Stimulated activated CD4-positive, alpha-beta T cell treated with anti-CD3 and anti-CD28 coated beads, Interleukin-4, amount 100 ng/mL, for 48 hours (primary cell): ENCODE results near the gene MC1R.
"Not testable (repeated sequence)": the region's sequence is repeated elsewhere in the genome, so short reads cannot be mapped to it uniquely, and the experiment has no call there.

Experiments
- DNase-seq, 2 donors: peaks; one replicate each; pipeline ENCODE4 v3.0.0-alpha.2; 2020; ENCODE audit warnings: low read depth in 2 of 2

MC1R gene

GRCh38 chr16:89958596-89958995 lies 39.9 kb downstream of the MC1R start:
- no peak for DNase-seq

- no peak for DNase-seq
Measured at GRCh38 chr16:89960966-89961365, 42.3 kb downstream of the MC1R start.

GRCh38 chr16:89961920-89962319 lies 43.3 kb downstream of the MC1R start:
- no peak for DNase-seq

- DNase-seq = no peak
Measured at GRCh38 chr16:89962754-89963498, 44.3 kb downstream of the MC1R start.

- no peak for DNase-seq
Measured at GRCh38 chr16:89964201-89964600, 45.5 kb downstream of the MC1R start.

GRCh38 chr16:89965447-89966225 lies 47.0 kb downstream of the MC1R start:
- DNase-seq = no peak

GRCh38 chr16:89966756-89967155 lies 48.1 kb downstream of the MC1R start:
- DNase-seq = no peak

- not testable (repeated sequence) for DNase-seq
Measured at GRCh38 chr16:89967436-89967835, 48.8 kb downstream of the MC1R start.

- DNase-seq = not testable (repeated sequence)
Measured at GRCh38 chr16:89968074-89968473, 49.4 kb downstream of the MC1R start.

GRCh38 chr16:89969741-89970410 lies 51.2 kb downstream of the MC1R start:
- no peak for DNase-seq
